ENCODE data around the gene SLC43A3.

SLC43A3 gene

GRCh38 chr11:57458410-57459163 is 31.7 kb upstream of the SLC43A3 start:
- H3K27me3 ChIP-seq: peaks cover 68% of the 10 kb centered on the region
- peak; percentile 57 for TF ChIP-seq CTCF (IDR thresholded peaks at IDR 0.05)
- H3K4me1 ChIP-seq (ENCODE audit: control insufficient read depth in 1 of 2, insufficient read depth in 1 of 2, low read depth in 1 of 2, low read length in 1 of 2): peaks cover 34 to 43% of the 10 kb centered on the region in 2 experiments
- H3K36me3 ChIP-seq: no peaks in the 10 kb centered on the region
- H3K4me3 ChIP-seq (ENCODE audit: low read depth in 1 of 2, low read length in 1 of 2): peak overlapping the region; percentile 51 to 66
- no peak overlapping the region for H3K27ac ChIP-seq
- no peaks in the 10 kb centered on the region for H3K9me3 ChIP-seq

- H3K27me3 ChIP-seq: peaks cover 62% of the 10 kb centered on the region
- no peaks in the 10 kb centered on the region for H3K9me3 ChIP-seq
- no peak for TF ChIP-seq CTCF (IDR thresholded peaks at IDR 0.05)
- peaks cover 34 to 43% of the 10 kb centered on the region in 2 experiments for H3K4me1 ChIP-seq (ENCODE audit: control insufficient read depth in 1 of 2, insufficient read depth in 1 of 2, low read depth in 1 of 2, low read length in 1 of 2)
- H3K4me3 ChIP-seq (ENCODE audit: low read depth in 1 of 2, low read length in 1 of 2): peak overlapping the region in 1 of 2 experiments; percentile 66
- no peaks in the 10 kb centered on the region for H3K36me3 ChIP-seq
- H3K27ac ChIP-seq: no peak overlapping the region
Observed at GRCh38 chr11:57458060-57458409, 31.1 kb upstream of the SLC43A3 start.

- no peak for TF ChIP-seq CTCF (IDR thresholded peaks at IDR 0.05)
- no peak overlapping the region for H3K4me3 ChIP-seq (ENCODE audit: low read depth in 1 of 2, low read length in 1 of 2)
Observed at GRCh38 chr11:57457643-57458023, 30.7 kb upstream of the SLC43A3 start.

GRCh38 chr11:57456960-57457642 is 30.2 kb upstream of the SLC43A3 start:
- TF ChIP-seq CTCF (IDR thresholded peaks at IDR 0.05): peak; percentile 95
- peaks cover 34 to 43% of the 10 kb centered on the region in 2 experiments for H3K4me1 ChIP-seq (ENCODE audit: control insufficient read depth in 1 of 2, insufficient read depth in 1 of 2, low read depth in 1 of 2, low read length in 1 of 2)
- H3K36me3 ChIP-seq: no peaks in the 10 kb centered on the region
- peaks cover 53% of the 10 kb centered on the region for H3K27me3 ChIP-seq
- H3K9me3 ChIP-seq: no peaks in the 10 kb centered on the region
- H3K27ac ChIP-seq: no peak overlapping the region
- no peak overlapping the region for H3K4me3 ChIP-seq (ENCODE audit: low read depth in 1 of 2, low read length in 1 of 2)

More at GRCh38 chr11:57457643-57458023, 30.7 kb upstream of the SLC43A3 start:
- H3K27me3 ChIP-seq: peaks cover 58% of the 10 kb centered on the region
- no peaks in the 10 kb centered on the region for H3K36me3 ChIP-seq
- H3K4me1 ChIP-seq (ENCODE audit: control insufficient read depth in 1 of 2, insufficient read depth in 1 of 2, low read depth in 1 of 2, low read length in 1 of 2): peaks cover 34 to 43% of the 10 kb centered on the region in 2 experiments
- H3K27ac ChIP-seq: no peak overlapping the region
- no peaks in the 10 kb centered on the region for H3K9me3 ChIP-seq

- Histone ChIP-seq H3K27me3 (peaks cover 25% of the 10 kb centered on the region), H3K36me3 (no peaks in the 10 kb centered on the region), H3K4me1 (ENCODE audit: control insufficient read depth in 1 of 2, insufficient read depth in 1 of 2, low read depth in 1 of 2, low read length in 1 of 2) (peaks cover 13 to 17% of the 10 kb centered on the region in 2 experiments), H3K4me3 (ENCODE audit: low read depth in 1 of 2, low read length in 1 of 2) (no peak overlapping the region), H3K27ac (no peak overlapping the region), H3K9me3 (no peaks in the 10 kb centered on the region)
- no peak for TF ChIP-seq CTCF (IDR thresholded peaks at IDR 0.05)
Observed at GRCh38 chr11:57453543-57454177, 26.7 kb upstream of the SLC43A3 start.
